GM21447 (cell line): ENCODE results near the gene KLF8.

Source experiments
- ATAC-seq: cut with Tn5 transposase; IDR thresholded peaks from one replicate; pipeline ENCODE4 v1.9.1; 2021; ENCODE audit not compliant: unreplicated experiment

Gene KLF8

DNA sequence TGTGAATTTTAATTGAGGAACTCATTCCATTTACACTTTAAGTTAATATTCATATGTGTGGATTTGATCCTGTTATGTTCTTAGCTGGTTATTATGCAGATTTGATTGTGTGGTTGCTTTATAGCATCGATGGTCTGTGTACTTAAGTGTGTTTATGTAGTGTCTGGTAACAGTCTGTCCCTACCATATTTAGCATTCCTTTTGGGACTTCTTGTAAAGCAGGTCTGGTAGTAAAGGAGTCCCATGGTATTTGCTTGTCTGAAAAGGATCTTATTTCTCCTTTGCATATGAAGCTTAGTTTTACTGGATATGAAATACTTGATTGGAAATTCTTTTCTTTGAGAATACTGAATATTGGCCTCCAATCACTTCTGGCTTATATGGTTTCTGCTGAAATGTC is 76.6 kb downstream of the KLF8 start:
- no peak for ATAC-seq

DNA sequence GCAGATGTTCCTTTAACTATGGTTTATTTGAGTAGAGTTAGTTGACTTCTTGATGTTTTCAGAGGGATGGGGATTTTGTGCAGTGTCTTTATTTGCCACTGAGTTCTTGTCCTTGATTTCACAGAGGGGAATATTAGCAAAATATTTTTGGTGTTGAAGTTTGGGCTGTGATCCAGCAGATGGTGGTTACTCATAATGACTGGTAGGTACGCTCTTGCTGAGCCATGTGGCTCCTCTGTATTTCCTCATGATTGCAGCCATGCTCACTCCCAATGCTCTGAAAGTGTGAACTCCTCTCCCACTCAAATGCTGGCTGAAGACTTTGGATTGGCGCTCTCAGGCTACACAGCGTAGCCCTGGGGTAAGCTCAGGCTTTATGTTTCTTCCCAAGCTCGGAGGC is 77.7 kb downstream of the KLF8 start:
- ATAC-seq, result no peak

DNA sequence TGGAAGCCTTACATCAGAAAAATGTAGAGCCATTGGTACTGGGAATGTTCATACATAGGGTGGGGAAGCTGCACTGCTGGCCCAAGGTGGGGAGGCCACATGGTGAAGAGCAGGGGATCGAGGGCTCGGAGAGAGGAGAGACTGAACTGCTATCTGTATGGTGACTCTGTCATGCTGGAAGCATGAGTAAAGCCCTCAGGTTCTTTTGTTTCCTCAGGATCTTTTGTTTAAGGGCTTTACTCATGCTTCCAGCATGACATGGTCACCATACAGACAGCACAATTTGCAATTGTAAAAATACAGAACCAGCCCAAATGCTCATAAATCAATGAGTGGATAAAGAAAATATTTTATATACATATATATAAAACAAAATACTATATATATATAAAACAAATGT is 78.4 kb downstream of the KLF8 start:
- no peak for ATAC-seq

GRCh38 chrX:56313308-56313707 is 81.2 kb downstream of the KLF8 start:
- ATAC-seq, result no peak

- ATAC-seq, result no peak
Observed at GRCh38 chrX:56314334-56314733, 82.2 kb downstream of the KLF8 start.

GRCh38 chrX:56318076-56318475 is 85.9 kb downstream of the KLF8 start:
- no peak for ATAC-seq

- ATAC-seq, result no peak
Observed at GRCh38 chrX:56319165-56319564, 87.0 kb downstream of the KLF8 start.
